IPS-NIHi7 (cell line): ENCODE data around the gene NHLH1.
A peak's percentile ranks its signal among the peaks of the same experiment; 100 is the strongest.

Experiments used
- DNase-seq: peaks from one replicate; pipeline ENCODE4 v3.0.0; 2012; ENCODE audit warnings: mixed read lengths; ENCODE audit errors: extremely low spot score

NHLH1 gene

GRCh38 chr1:160366731-160367515 is at the start of gene NHLH1:
Gene NHLH1 (plus strand): TSS chr1:160367071. CDS start chr1:160370732, 3,661 bp downstream.
- DNase-seq = no peak

GRCh38 chr1:160322831-160323230 is 44.0 kb upstream of the NHLH1 start:
- no peak for DNase-seq

GRCh38 chr1:160325252-160325651 is 41.6 kb upstream of the NHLH1 start:
- no peak for DNase-seq

- no peak for DNase-seq
Observed at GRCh38 chr1:160326418-160326817, 40.5 kb upstream of the NHLH1 start.

GRCh38 chr1:160328184-160328583 is 38.7 kb upstream of the NHLH1 start:
- no peak for DNase-seq

GRCh38 chr1:160330119-160330518 is 36.8 kb upstream of the NHLH1 start:
- DNase-seq = no peak

GRCh38 chr1:160332516-160332915 is 34.4 kb upstream of the NHLH1 start:
- DNase-seq = no peak

GRCh38 chr1:160338580-160338979 is 28.3 kb upstream of the NHLH1 start:
- DNase-seq = no peak

GRCh38 chr1:160340146-160340545 is 26.7 kb upstream of the NHLH1 start:
- DNase-seq = no peak

GRCh38 chr1:160340866-160341265 is 26.0 kb upstream of the NHLH1 start:
- DNase-seq = no peak

- DNase-seq = no peak
Observed at GRCh38 chr1:160342526-160342925, 24.3 kb upstream of the NHLH1 start.

GRCh38 chr1:160342953-160343869 is 23.7 kb upstream of the NHLH1 start, which contains the start of the genes COPA and NCSTN:
Gene COPA (minus strand): TSS chr1:160343250. CDS start chr1:160343170, 80 bp downstream.
Gene NCSTN (plus strand): TSS chr1:160343383. CDS start chr1:160343397, 14 bp downstream.
- DNase-seq = peak; percentile 96

GRCh38 chr1:160344241-160344640 is 22.6 kb upstream of the NHLH1 start:
- DNase-seq = no peak

GRCh38 chr1:160344936-160345335 is 21.9 kb upstream of the NHLH1 start:
- no peak for DNase-seq

GRCh38 chr1:160346463-160346862 is 20.4 kb upstream of the NHLH1 start:
- no peak for DNase-seq

- DNase-seq = no peak
Observed at GRCh38 chr1:160346958-160347357, 19.9 kb upstream of the NHLH1 start.

- DNase-seq = no peak
Observed at GRCh38 chr1:160351629-160352028, 15.2 kb upstream of the NHLH1 start.

- no peak for DNase-seq
Observed at GRCh38 chr1:160352555-160352954, 14.3 kb upstream of the NHLH1 start.

GRCh38 chr1:160353223-160353622 is 13.6 kb upstream of the NHLH1 start:
- no peak for DNase-seq

- peak; percentile 80 for DNase-seq
Observed at GRCh38 chr1:160354388-160354985, 12.4 kb upstream of the NHLH1 start.

GRCh38 chr1:160357286-160358002 is 9.4 kb upstream of the NHLH1 start:
- no peak for DNase-seq
